ENCODE measurements around the gene LCN6.

DNA sequence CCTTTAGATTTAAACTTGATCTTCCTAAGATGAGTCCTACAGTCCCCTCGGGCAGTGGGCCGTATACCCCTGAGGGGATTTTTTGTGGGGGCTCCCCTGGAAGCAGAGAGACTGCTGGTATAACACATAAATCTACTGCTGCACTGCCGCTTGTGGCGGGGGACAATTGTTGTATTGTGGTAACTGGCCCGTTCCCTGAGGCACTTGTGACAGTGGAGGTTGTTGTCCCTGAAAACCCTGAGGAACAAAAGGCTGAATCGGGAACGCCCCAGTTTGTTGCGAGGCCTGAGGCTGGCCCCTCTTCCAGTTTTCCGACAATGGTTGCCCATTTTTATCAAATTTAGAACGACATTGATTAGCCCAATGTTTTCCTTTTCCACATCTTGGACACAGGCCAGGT lies 38.1 kb upstream of the LCN6 start:
- TF ChIP-seq, protein P1, sequence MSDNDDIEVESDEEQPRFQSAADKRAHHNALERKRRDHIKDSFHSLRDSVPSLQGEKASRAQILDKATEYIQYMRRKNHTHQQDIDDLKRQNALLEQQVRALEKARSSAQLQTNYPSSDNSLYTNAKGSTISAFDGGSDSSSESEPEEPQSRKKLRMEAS (CRISPR knock-in tag; IDR thresholded peaks at IDR 0.05) = no peak
- TF ChIP-seq, protein P2, sequence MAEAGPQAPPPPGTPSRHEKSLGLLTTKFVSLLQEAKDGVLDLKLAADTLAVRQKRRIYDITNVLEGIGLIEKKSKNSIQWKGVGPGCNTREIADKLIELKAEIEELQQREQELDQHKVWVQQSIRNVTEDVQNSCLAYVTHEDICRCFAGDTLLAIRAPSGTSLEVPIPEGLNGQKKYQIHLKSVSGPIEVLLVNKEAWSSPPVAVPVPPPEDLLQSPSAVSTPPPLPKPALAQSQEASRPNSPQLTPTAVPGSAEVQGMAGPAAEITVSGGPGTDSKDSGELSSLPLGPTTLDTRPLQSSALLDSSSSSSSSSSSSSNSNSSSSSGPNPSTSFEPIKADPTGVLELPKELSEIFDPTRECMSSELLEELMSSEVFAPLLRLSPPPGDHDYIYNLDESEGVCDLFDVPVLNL (CRISPR knock-in tag; IDR thresholded peaks at IDR 0.05; ENCODE audit: borderline replicate concordance, low read depth) = no peak
- TF ChIP-seq ZNF121 (CRISPR knock-in tag; IDR thresholded peaks at IDR 0.05) (no peak), CREB1 (CRISPR knock-in tag; IDR thresholded peaks at IDR 0.05) (no peak), JUN (CRISPR knock-in tag; IDR thresholded peaks at IDR 0.05) (no peak)
- TF ChIP-seq, protein P3, sequence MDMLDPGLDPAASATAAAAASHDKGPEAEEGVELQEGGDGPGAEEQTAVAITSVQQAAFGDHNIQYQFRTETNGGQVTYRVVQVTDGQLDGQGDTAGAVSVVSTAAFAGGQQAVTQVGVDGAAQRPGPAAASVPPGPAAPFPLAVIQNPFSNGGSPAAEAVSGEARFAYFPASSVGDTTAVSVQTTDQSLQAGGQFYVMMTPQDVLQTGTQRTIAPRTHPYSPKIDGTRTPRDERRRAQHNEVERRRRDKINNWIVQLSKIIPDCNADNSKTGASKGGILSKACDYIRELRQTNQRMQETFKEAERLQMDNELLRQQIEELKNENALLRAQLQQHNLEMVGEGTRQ (CRISPR knock-in tag; IDR thresholded peaks at IDR 0.05) = no peak
- TF ChIP-seq, protein P4, sequence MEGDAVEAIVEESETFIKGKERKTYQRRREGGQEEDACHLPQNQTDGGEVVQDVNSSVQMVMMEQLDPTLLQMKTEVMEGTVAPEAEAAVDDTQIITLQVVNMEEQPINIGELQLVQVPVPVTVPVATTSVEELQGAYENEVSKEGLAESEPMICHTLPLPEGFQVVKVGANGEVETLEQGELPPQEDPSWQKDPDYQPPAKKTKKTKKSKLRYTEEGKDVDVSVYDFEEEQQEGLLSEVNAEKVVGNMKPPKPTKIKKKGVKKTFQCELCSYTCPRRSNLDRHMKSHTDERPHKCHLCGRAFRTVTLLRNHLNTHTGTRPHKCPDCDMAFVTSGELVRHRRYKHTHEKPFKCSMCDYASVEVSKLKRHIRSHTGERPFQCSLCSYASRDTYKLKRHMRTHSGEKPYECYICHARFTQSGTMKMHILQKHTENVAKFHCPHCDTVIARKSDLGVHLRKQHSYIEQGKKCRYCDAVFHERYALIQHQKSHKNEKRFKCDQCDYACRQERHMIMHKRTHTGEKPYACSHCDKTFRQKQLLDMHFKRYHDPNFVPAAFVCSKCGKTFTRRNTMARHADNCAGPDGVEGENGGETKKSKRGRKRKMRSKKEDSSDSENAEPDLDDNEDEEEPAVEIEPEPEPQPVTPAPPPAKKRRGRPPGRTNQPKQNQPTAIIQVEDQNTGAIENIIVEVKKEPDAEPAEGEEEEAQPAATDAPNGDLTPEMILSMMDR (IDR thresholded peaks at IDR 0.05) = no peak

Data from WTC11 (cell line).